Tibial nerve (tissue), 3 donors: Measurements from ENCODE around the gene DAZAP1.

ENCODE experiments used
- EP300 ChIP-seq, 2 donors: sonication (generic); formaldehyde crosslinking; IDR thresholded peaks; one replicate each; pipeline ENCODE4 v1.6.1; 2017; ENCODE audit warnings: antibody characterized with exemption in 2 of 2, mild to moderate bottlenecking in 1 of 2
- POLR2A ChIP-seq, 2 donors: fragments of 450-650 bp; IDR thresholded peaks; one replicate each; pipeline ENCODE4 v1.6.1; 2017; ENCODE audit warnings: antibody characterized with exemption in 2 of 2, mild to moderate bottlenecking in 2 of 2, moderate library complexity in 2 of 2

DNA sequence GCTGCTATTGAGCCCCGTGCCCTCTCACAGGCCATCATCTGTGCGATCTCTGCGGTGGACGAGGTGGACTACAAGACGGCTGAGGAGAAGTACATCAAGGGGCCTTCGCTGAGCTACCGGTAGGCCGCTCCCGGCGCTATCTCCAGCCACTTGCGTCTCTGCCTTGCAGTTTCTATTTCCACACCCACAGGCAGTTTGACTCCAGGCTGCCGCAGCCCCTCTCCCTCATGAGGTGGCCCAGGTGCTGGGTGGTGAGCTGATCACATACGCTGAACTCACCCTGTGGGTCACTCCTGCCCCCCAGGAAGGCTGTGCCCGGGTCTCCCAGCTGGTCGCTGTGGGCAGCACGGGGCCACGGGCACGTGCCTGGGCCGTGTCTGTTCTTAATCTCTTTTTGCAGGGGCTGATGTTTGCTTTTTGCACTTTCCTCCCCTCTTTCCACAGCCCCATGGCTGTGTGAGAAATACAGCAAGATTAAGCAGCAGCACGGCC is 34.3 kb upstream of the DAZAP1 start:
- no peak for TF ChIP-seq POLR2A (IDR thresholded peaks at IDR 0.05)
- TF ChIP-seq EP300 (IDR thresholded peaks at IDR 0.05): no peak
